Effector CD8-positive, alpha-beta T cell (primary cell): ENCODE results near the gene ABTB1.

Experiments
- DNase-seq: peaks from one replicate; lab custom pipeline; 2025; lab: John Stamatoyannopoulos, UW

Gene ABTB1

GRCh38 chr3:127686512-127686894 is 13.8 kb downstream of the ABTB1 start:
- DNase-seq, result no peak

GRCh38 chr3:127687228-127687737 is 14.5 kb downstream of the ABTB1 start:
- no peak for DNase-seq

GRCh38 chr3:127688022-127688415 is 15.3 kb downstream of the ABTB1 start:
- DNase-seq, result no peak

DNA sequence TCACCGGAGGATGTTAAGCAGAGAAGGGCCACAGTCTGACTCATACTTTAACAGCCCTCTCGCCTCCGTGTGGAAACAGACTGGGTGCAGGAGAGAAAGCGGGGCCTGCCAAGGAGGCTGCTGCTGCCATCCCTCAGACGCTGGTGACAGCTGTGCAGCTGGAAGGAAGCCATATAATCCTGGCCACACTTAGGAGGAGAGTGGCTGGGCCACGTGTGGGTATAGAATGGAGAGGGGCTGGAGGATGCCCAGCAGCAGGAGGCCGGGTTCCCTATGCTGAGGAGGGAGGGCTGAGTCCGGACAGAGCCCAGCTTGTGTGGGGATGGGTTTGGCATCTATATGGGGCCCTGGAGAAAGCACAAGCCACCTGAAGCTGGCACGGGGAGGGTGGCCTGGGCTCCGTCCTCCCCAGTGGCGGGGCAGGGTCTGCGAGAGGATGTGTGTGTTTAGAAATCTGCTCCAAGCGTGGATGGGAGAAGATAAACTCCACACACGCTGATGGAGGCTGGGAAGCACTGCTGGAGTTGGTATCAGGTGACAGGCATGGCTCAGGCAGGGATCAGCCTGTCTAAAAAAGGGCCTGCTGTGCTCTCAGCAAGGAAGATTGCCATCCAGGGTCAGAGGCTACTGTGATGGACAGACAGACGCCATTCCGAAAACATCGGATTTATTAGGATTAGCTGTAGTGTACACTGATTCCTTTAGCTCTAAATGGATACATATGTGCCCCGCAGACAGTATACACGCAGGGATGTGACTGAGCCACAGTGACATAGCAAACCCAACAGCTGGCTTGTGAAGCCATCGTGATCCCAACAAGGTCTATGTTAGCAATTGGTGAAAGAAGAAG is 15.9 kb downstream of the ABTB1 start:
- no peak for DNase-seq

- no peak for DNase-seq
These were observed 16.6 kb downstream of the ABTB1 start for GRCh38 chr3:127689266-127689860.

DNA sequence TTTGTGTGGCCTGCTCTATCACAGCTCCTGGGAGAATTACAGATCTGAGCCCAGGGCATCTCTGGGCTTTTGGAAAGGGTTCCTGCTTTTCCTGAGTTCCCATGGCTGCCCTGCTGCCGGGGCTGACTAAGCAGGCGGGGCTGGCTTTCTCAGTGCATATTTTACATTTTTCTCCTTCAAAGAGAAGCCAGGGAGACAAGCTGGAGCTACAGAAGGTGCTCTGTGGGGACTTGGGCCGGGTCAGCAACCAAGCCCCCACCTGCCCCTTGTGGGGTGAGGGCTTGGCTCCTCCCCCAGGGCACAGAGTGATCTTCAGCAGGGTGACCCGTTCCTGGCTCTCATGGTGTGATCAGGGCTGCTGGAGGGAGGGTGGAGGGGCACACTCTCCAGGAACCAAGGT is 17.4 kb downstream of the ABTB1 start:
- no peak for DNase-seq

- DNase-seq, result no peak
These were observed 18.2 kb downstream of the ABTB1 start for GRCh38 chr3:127690823-127691452.

- no peak for DNase-seq
These were observed 18.7 kb downstream of the ABTB1 start for GRCh38 chr3:127691489-127691888.

- no peak for DNase-seq
These were observed 19.2 kb downstream of the ABTB1 start for GRCh38 chr3:127691974-127692373.

DNA sequence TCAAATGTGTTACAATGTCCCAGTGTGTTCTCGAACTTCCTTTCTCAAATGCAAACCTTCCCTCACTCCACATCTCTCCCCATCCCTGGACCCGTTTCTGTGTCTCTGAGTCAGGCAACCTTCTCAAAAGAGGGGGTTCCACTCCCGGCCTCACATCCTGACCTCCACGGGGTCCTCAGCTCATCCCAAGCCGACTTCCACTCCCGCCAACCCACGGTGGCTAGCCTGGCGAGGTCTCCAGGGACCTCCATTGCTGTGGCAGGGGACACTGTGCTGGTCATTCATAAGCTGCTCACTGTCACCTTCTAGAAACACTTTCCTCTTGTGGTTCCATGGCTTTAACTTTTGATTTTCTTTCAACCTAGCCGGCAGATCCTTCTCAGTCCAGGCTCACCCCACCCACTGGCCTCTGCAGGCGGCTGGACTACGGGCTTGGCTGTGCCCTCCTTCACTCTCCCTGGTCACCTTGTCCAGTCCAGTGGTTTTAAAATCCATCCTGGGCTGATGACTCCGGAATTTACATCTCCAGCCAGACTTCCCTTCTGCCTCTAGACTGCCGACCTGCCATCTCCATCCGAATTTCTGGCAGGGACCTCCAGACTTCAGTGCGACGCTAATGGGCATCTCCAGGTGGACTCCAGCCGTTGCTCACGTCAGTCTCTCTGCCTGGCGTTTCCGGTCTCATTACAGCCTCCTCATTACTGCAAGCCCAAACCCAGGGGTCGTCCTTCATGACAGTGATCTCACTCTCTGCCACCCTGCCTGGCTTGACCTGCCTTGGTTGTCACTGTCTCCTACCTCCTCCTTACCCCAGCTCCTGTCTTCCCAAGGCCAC is 20.0 kb downstream of the ABTB1 start:
- DNase-seq, result no peak

DNA sequence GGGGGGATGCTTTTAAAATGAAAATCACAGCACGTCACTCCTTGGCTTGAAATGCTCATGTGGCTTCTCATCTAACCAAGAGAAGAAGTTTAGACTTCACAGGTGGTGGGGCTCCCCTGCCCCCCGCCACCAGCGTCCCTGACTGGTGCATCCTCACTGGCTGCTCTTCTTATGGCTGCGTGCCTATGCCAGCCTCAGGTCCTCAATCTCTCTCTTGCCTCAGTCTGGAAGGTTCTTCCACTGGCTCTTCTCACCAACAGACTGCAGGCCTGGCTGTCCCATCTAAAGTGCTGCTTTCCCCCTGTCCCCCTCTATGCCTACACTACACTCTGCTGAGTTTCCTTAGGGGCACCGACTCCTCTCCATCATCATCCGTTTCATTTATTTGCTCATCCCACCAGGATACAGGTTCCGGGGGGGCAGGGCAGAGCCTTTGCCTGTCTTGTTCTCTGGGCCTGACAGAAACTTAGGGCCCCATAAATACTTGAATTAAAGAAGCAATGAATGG is 20.6 kb downstream of the ABTB1 start:
- no peak for DNase-seq

DNA sequence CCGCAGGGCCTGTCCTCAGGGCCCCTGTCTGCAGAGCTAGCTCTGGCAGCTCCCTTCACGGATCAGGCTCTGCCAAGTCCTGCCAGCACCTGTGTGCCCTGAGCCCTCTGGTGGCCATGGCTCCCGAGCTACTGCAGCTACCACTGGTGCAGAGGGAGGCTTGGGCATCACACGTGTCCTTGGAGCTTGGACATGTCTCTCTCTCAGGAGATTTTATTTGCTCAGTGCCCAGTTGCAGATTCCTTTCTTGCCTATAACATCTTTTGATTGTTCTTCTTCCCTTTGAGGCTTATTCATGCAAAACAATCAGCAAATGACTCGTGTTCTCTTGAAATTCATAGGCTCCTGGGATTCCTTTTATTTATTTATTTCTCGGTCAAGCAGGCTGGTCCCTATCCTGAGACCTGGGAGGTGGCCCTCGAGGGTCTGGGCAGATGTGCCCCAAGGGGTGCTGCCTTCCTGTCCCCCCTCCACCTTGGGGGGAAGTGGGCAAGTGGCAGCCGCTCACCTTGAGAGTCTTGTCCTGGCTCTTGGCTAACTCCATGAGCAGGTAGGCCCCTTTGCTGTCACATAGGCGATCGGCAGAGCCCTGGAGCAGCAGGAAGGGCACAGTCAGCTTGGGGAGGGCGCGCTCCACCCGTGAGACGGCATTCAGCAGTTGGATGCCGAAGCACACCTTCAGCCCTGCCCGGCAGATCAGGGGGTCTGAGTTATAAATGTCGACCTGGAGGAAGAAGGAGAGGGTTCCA is 21.9 kb downstream of the ABTB1 start:
- no peak for DNase-seq

GRCh38 chr3:127697551-127698240 is 24.9 kb downstream of the ABTB1 start:
- no peak for DNase-seq

DNA sequence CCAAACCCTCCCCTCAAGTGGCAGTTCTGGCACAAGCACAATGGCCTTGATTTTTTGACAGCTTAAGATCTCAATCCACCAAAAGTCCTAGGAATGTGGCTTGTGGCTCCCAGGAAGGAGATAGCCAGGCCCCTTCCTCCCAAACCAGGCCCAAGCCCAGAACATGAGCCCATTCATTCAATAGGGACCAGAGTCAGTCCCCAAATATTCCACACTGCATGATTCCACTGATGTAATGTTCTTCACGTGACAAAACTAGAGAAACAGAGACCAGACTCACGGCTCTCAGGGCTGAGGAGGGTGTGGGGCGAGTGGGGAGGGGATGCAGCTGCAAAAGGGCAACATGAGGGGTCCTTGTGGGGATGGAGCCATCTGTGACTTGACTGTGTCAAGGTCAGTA is 25.5 kb downstream of the ABTB1 start:
- DNase-seq, result no peak

GRCh38 chr3:127698691-127699415 is 26.1 kb downstream of the ABTB1 start:
- DNase-seq, result no peak

- no peak for DNase-seq
These were observed 26.9 kb downstream of the ABTB1 start for GRCh38 chr3:127699416-127700300.

DNA sequence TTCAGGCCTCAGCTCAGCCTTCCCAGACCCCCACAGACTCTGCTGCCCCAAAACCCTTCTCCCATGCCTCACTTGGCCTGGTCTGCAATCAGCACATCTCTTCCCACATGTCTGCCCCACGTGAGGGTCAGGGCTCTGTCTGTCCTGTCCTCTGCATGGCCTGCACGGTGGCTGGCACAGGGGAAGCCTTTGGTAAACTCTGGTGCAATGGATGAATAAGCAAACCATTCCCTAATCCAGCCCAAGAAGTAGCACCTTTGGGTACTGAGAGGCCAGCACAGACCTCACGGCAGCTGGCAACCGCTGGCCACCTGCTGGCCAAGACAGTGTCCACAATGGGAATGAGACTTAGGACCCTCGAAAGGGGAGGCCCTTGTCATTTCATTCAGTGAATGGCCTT is 27.7 kb downstream of the ABTB1 start:
- no peak for DNase-seq

DNA sequence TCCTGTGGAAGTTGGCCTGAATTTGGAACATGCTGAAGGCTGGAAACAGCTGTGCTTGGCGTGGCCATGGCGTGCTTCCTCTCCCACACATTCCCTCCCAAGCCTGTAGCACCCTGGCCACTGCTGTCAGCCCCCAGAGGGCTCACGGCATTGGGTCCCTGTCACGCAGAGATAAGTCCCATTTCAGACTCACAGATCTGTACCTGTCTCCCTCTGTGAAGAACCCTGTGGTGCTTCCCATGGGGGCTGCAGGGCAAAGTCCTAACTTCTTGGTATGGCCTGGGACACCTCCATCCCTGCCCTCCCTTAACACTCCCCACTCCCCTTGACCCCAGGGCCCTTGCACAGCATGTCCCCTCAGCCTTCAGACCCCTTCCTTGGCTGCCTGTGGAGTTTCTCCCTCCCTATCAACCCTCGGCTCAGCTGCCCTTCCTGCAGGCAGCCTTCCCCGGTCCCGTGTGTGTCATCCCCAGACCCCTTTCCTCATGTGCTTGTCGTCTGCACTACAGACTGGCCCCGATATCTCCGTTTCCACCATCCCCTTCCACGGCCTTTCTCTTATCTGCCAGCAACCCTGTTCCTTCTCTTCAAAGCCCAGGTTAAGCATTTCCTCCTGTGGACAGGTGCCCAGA is 28.6 kb downstream of the ABTB1 start:
- DNase-seq, result no peak
